GM12801 (cell line): Measurements from ENCODE around the gene RTBDN.

Experiments
- TF ChIP-seq, protein P1 (sequence below): IDR thresholded peaks from one replicate; pipeline ENCODE4 v1.5.1; 2011; ENCODE audit warnings: control low read depth; ENCODE audit not compliant: insufficient read length; ENCODE audit errors: extremely low read depth

The RTBDN gene

GRCh38 chr19:12872255-12872654, 37.9 kb upstream of the RTBDN start:
- TF ChIP-seq, protein P1, sequence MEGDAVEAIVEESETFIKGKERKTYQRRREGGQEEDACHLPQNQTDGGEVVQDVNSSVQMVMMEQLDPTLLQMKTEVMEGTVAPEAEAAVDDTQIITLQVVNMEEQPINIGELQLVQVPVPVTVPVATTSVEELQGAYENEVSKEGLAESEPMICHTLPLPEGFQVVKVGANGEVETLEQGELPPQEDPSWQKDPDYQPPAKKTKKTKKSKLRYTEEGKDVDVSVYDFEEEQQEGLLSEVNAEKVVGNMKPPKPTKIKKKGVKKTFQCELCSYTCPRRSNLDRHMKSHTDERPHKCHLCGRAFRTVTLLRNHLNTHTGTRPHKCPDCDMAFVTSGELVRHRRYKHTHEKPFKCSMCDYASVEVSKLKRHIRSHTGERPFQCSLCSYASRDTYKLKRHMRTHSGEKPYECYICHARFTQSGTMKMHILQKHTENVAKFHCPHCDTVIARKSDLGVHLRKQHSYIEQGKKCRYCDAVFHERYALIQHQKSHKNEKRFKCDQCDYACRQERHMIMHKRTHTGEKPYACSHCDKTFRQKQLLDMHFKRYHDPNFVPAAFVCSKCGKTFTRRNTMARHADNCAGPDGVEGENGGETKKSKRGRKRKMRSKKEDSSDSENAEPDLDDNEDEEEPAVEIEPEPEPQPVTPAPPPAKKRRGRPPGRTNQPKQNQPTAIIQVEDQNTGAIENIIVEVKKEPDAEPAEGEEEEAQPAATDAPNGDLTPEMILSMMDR = no peak

DNA sequence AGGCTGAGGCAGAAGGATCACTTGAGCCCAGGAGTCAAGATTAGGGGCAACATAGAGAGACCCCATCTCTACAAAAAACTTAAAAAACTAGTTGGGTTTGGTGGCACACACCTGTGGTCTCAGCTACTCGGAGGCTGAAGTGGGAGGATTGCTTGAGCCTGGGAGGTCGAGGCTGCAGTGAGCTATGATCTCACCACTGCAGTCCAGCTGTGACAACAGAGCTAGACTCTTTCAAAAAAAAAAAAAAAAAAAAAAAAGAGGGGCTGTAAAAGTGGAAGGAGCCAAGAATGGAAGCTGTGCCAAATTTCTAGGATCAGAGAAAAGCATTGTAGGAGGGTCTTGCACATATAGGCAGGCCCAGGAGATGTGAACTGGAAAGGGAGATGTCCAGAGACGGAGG, 37.3 kb upstream of the RTBDN start:
- TF ChIP-seq, protein P1 = no peak

DNA sequence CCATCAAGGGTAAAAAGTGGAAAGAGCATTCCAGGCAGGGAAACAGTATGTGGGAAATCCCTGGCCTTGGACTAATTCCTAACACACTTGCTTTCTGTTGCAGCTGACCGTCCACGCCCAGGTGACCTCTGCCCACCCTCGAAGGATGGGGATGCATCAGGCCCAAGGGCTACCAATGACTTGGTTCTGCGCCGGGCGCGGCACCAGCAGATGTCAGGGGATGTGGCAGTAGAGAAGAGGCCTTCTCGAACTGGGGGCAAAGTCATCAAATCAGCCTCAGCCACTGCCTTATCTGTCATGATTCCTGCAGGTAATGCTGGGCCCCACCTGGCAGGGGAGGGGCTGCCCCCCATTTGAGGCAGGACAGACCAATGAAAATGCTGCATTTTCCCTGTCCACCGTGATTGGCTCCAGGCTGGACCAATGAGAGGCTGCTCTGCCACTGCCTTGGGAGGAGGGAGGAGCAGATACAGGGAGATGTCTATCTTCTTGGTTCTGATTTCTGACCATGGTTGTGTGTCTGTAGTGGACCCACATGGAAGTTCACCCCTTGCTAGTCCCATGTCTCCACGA, 34.2 kb upstream of the RTBDN start:
- TF ChIP-seq, protein P1 = no peak

DNA sequence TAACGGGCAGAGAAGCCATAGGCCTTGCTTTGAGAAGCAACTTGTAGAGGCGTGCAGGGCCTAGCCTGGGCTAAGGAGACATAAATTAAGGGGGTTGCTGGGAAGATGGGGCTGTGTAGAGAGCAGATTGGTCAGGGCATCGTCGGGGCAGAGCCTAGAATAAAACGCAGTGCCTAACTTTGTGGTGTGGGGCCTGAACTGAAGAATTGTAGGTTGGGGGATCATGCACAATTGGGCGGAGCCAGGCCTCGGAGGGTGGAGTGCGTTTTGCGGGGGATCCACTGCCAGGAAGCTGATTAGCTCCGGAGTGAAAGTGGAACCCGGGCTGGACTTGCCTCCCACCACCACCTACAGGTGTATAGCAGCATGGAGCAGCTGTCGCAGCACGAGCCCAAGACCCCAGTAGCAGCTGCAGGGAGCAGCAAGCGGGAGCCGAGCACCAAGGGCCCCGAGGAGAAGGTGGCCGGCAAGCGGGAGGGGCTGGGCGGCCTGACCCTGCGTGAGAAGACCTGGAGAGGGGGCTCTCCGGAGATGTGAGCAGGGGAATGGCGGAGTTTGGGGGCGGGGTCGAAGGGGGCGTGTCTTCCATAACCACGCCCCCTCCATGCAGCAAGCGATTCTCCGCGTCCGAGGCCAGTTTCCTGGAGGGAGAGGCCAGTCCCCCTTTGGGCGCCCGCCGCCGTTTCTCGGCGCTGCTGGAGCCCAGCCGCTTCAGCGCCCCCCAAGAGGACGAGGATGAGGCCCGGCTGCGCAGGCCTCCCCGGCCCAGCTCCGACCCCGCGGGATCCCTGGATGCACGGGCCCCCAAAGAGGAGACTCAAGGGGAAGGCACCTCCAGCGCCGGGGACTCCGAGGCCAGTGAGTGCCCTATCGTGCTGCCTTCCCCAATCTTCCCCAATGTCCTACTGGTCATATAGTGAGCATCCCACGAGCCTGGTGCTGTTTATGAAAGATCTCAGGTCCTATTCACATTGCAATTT, 33.0 kb upstream of the RTBDN start:
- TF ChIP-seq, protein P1 = no peak

DNA sequence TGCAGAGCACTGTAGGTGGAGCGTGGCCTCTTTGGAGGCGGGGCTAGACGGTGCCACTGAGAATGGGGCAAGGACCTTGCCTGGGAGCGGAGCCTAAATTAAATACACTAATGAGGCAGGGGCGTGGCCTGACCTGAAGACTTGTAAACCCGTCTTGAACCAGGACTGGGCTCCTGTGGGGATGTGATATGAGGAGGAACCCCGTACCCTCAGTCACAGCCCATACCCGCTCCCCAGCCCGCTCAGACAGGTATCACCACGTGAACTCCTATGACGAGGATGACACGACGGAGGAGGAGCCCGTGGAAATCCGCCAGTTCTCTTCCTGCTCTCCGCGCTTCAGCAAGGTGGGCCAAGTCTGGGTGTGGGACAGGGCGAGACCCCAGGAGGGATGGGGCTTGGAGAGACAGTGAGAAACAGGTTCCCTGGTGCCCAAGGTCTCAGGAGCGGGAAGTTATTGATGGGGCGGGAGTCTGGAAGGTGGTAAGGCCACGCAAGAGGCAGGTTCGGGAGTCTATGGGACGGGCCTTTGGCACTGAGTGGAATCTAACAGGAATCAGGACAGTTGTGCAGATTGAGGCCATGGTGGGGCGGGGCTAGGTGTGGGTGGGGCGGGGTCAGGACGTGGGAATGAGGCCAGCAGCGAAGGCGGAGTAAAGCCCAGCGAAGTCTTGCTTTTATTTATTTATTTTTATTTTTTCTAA, 32.2 kb upstream of the RTBDN start:
- TF ChIP-seq, protein P1 = no peak

GRCh38 chr19:12865746-12866415, 31.5 kb upstream of the RTBDN start:
- TF ChIP-seq, protein P1 = no peak
